ENCODE measurements around the gene MCF2L.

Gene MCF2L

GRCh38 chr13:112943309-112944125, 25.5 kb upstream of the MCF2L start:
- DNase-seq, result peak; percentile 40

- no peak for DNase-seq
Observed at GRCh38 chr13:112947796-112948195, 21.2 kb upstream of the MCF2L start.

GRCh38 chr13:112951674-112952371, 17.2 kb upstream of the MCF2L start:
- DNase-seq, result no peak

GRCh38 chr13:112952759-112953551, 16.1 kb upstream of the MCF2L start:
- no peak for DNase-seq

- DNase-seq, result no peak
Observed at GRCh38 chr13:112953591-112954487, 15.2 kb upstream of the MCF2L start.

- DNase-seq, result no peak
Observed at GRCh38 chr13:112954488-112955270, 14.3 kb upstream of the MCF2L start.

GRCh38 chr13:112955271-112955937, 13.6 kb upstream of the MCF2L start:
- DNase-seq, result no peak

- DNase-seq, result no peak
Observed at GRCh38 chr13:112955956-112956355, 13.1 kb upstream of the MCF2L start.

- no peak for DNase-seq
Observed at GRCh38 chr13:112956571-112957294, 12.3 kb upstream of the MCF2L start.

GRCh38 chr13:112957295-112957677, 11.7 kb upstream of the MCF2L start:
- DNase-seq, result no peak

GRCh38 chr13:112958127-112958989, 10.7 kb upstream of the MCF2L start:
- no peak for DNase-seq

- DNase-seq, result no peak
Observed at GRCh38 chr13:112959206-112959605, 9.8 kb upstream of the MCF2L start.

- DNase-seq, result no peak
Observed at GRCh38 chr13:112959701-112960542, 9.1 kb upstream of the MCF2L start.

- no peak for DNase-seq
Observed at GRCh38 chr13:112960706-112961105, 8.3 kb upstream of the MCF2L start.

- no peak for DNase-seq
Observed at GRCh38 chr13:112961457-112962369, 7.3 kb upstream of the MCF2L start.

- no peak for DNase-seq
Observed at GRCh38 chr13:112962396-112962795, 6.6 kb upstream of the MCF2L start.

Measured in CD4-positive, alpha-beta T cell treated with Interleukin-17A for 4 hours (primary cell).